Ishikawa (cell line): ENCODE measurements around the gene FAF2.

ENCODE experiments used
- CEBPB ChIP-seq: IDR thresholded peaks from 2 replicates; pipeline ENCODE4 v1.6.1; 2012
- CREB1 ChIP-seq: IDR thresholded peaks from 2 replicates; pipeline ENCODE4 v1.6.1; 2012; ENCODE audit warnings: low read depth
- EGR1 ChIP-seq: IDR thresholded peaks from 2 replicates; pipeline ENCODE4 v1.6.1; 2012
- EP300 ChIP-seq: IDR thresholded peaks from 2 replicates; pipeline ENCODE4 v1.6.1; 2012; ENCODE audit warnings: borderline replicate concordance
- FOXM1 ChIP-seq: IDR thresholded peaks from 2 replicates; pipeline ENCODE4 v1.6.1; 2012; ENCODE audit warnings: low read depth, borderline replicate concordance
- NFIC ChIP-seq: IDR thresholded peaks from 2 replicates; pipeline ENCODE4 v1.6.1; 2012
- RAD21 ChIP-seq: IDR thresholded peaks from 2 replicates; pipeline ENCODE4 v1.6.1; 2012; ENCODE audit warnings: low read depth
- TAF1 ChIP-seq: IDR thresholded peaks from 2 replicates; pipeline ENCODE4 v1.6.1; 2012; ENCODE audit warnings: low read depth, mild to moderate bottlenecking
- TCF12 ChIP-seq: IDR thresholded peaks from 2 replicates; pipeline ENCODE4 v1.6.1; 2012; ENCODE audit warnings: low read depth
- TEAD4 ChIP-seq: IDR thresholded peaks from 2 replicates; pipeline ENCODE4 v1.6.1; 2012
- YY1 ChIP-seq: IDR thresholded peaks from 2 replicates; pipeline ENCODE4 v1.6.1; 2012; ENCODE audit warnings: low read depth
- ZBTB7A ChIP-seq: IDR thresholded peaks from 2 replicates; pipeline ENCODE4 v1.6.1; 2012; ENCODE audit warnings: low read depth
- TF ChIP-seq, protein P1 (sequence below): IDR thresholded peaks from 2 replicates; pipeline ENCODE4 v1.6.1; 2012; ENCODE audit warnings: low read depth, mild to moderate bottlenecking
- TF ChIP-seq, protein P2 (sequence below): IDR thresholded peaks from 2 replicates; pipeline ENCODE4 v1.6.1; 2012
- TF ChIP-seq, protein P3 (sequence below): IDR thresholded peaks from 2 replicates; pipeline ENCODE4 v1.6.1; 2012

Gene FAF2

DNA sequence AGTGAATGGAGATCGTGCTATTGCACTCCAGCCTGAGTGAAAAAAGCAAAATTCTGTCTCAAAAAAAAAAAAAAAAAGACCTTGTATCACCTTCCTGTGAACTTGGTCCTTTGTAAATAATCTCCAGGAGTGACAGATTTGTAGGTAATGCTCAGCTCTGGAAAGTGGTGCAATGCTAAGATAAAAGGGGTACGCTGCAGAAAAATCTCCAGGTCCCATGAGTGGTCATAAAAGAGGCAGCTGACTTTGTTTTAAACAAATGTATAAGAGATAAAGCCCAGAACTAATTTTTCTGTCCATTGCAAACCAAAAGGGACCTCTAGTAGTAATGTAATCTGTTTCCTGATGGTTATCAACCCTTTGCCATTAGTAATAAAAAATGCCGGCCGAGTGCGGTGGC is 55.3 kb downstream of the FAF2 start:
- TF ChIP-seq TCF12 (no peak), TAF1 (no peak), EGR1 (no peak), YY1 (no peak), TEAD4 (no peak), ZBTB7A (no peak), NFIC (no peak), EP300 (no peak), CEBPB (no peak), FOXM1 (no peak)
- TF ChIP-seq, protein P1, sequence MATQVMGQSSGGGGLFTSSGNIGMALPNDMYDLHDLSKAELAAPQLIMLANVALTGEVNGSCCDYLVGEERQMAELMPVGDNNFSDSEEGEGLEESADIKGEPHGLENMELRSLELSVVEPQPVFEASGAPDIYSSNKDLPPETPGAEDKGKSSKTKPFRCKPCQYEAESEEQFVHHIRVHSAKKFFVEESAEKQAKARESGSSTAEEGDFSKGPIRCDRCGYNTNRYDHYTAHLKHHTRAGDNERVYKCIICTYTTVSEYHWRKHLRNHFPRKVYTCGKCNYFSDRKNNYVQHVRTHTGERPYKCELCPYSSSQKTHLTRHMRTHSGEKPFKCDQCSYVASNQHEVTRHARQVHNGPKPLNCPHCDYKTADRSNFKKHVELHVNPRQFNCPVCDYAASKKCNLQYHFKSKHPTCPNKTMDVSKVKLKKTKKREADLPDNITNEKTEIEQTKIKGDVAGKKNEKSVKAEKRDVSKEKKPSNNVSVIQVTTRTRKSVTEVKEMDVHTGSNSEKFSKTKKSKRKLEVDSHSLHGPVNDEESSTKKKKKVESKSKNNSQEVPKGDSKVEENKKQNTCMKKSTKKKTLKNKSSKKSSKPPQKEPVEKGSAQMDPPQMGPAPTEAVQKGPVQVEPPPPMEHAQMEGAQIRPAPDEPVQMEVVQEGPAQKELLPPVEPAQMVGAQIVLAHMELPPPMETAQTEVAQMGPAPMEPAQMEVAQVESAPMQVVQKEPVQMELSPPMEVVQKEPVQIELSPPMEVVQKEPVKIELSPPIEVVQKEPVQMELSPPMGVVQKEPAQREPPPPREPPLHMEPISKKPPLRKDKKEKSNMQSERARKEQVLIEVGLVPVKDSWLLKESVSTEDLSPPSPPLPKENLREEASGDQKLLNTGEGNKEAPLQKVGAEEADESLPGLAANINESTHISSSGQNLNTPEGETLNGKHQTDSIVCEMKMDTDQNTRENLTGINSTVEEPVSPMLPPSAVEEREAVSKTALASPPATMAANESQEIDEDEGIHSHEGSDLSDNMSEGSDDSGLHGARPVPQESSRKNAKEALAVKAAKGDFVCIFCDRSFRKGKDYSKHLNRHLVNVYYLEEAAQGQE, result no peak
- TF ChIP-seq, protein P2, sequence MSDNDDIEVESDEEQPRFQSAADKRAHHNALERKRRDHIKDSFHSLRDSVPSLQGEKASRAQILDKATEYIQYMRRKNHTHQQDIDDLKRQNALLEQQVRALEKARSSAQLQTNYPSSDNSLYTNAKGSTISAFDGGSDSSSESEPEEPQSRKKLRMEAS, result no peak
- TF ChIP-seq, protein P3, sequence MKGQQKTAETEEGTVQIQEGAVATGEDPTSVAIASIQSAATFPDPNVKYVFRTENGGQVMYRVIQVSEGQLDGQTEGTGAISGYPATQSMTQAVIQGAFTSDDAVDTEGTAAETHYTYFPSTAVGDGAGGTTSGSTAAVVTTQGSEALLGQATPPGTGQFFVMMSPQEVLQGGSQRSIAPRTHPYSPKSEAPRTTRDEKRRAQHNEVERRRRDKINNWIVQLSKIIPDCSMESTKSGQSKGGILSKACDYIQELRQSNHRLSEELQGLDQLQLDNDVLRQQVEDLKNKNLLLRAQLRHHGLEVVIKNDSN, result no peak

DNA sequence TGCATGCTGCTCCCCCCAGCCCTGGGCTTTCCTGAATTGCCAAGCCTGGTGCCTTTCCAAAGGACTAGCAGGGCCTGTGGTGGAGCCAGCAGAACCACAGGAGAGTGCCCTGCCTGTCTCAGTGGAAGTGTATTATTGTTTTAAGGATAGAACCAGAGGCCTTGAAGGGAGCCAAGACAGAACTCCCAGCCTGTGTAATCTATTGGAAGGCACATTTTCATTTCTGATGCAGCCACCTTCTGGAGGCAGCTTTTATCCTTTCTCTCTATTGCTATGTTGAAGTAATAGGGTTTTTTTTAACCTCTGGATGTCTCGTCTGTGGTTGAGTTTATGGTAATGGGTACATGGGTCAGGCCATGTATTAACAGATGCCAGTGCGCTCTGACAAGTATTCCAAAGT is 59.7 kb downstream of the FAF2 start:
- TF ChIP-seq, protein P3, result no peak
- TF ChIP-seq YY1, result no peak
- no peak for TF ChIP-seq TAF1
- TF ChIP-seq, protein P1, result no peak
- TF ChIP-seq, protein P2, result no peak
- no peak for TF ChIP-seq FOXM1
- no peak for TF ChIP-seq CEBPB
- TF ChIP-seq EGR1, result no peak

DNA sequence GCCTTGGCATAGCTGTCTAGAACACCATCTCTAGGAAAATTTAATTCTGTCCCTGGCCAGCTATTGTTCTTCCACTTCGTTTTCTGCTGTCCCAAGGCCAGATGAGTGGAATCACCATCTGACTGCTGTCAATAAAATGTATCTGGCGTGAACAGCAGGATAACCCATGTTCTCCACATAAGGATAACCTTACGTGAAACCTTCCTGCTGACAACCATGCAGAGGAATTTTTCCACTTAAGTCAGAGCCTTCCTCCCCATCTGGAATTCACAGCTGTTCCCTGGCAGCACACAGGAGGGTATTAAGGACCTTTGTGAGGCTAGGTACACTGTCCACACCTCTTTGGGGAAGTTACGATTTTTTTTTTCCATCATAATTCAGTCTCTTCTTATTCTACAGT is 60.4 kb downstream of the FAF2 start:
- TF ChIP-seq EP300 (no peak), CREB1 (no peak), NFIC (no peak), EGR1 (no peak)
- TF ChIP-seq, protein P1, result no peak

DNA sequence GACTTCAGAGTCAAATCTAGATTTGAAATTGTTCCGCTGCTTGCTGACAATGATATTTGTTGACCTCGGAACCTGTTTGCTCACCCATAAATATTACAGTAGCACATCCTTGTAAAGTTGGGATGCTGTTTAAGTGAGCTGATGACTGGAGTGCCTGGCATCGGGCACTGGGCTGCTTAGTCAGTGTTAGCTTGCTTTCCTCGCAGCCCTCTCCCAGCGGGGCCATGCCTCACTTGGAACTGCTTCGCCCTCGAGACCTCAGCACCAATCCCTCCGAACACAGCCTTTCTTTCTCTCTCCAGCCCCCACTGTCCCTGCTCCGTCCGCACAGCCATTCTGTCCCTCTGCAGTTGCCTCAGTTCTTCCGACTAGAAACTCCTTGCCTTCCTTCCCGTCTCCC is 65.6 kb downstream of the FAF2 start:
- no peak for TF ChIP-seq CEBPB
- TF ChIP-seq EP300, result no peak
- no peak for TF ChIP-seq FOXM1
- TF ChIP-seq TCF12, result no peak
- no peak for TF ChIP-seq RAD21
- no peak for TF ChIP-seq YY1
- TF ChIP-seq, protein P2, result no peak
- TF ChIP-seq CREB1, result no peak
- TF ChIP-seq EGR1, result no peak
- TF ChIP-seq TEAD4, result no peak
- TF ChIP-seq, protein P3, result no peak
- TF ChIP-seq TAF1, result no peak
